ENCODE measurements around the gene CCDC40.

- TF ChIP-seq POLR2A (IDR thresholded peaks at IDR 0.05), result no peak
- TF ChIP-seq, protein P1, sequence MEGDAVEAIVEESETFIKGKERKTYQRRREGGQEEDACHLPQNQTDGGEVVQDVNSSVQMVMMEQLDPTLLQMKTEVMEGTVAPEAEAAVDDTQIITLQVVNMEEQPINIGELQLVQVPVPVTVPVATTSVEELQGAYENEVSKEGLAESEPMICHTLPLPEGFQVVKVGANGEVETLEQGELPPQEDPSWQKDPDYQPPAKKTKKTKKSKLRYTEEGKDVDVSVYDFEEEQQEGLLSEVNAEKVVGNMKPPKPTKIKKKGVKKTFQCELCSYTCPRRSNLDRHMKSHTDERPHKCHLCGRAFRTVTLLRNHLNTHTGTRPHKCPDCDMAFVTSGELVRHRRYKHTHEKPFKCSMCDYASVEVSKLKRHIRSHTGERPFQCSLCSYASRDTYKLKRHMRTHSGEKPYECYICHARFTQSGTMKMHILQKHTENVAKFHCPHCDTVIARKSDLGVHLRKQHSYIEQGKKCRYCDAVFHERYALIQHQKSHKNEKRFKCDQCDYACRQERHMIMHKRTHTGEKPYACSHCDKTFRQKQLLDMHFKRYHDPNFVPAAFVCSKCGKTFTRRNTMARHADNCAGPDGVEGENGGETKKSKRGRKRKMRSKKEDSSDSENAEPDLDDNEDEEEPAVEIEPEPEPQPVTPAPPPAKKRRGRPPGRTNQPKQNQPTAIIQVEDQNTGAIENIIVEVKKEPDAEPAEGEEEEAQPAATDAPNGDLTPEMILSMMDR (IDR thresholded peaks at IDR 0.05), result no peak
Observed at GRCh38 chr17:80009391-80010282, 26.8 kb upstream of the CCDC40 start.

Measured in heart left ventricle (tissue), 13 donors.